SK-N-SH (cell line): ENCODE measurements around the gene ANTKMT.

Source experiments
- CHD2 ChIP-seq: fragments of 150-350 bp; IDR thresholded peaks from 2 replicates; pipeline ENCODE4 v1.6.1; 2018; ENCODE audit warnings: low read length; ENCODE audit not compliant: partially characterized antibody
- EP300 ChIP-seq, 2 experiments: IDR thresholded peaks; 2 replicates each; pipeline versions ENCODE4 v1.4.0 to v1.6.1; 2012; ENCODE audit warnings: borderline replicate concordance in 1 of 2, low read depth in 1 of 2, low read length in 1 of 2
- FOSL2 ChIP-seq: IDR thresholded peaks from 2 replicates; pipeline ENCODE4 v1.4.0; 2012; ENCODE audit warnings: low read depth, mild to moderate bottlenecking, moderate library complexity, borderline replicate concordance
- GATA2 ChIP-seq: sonication (generic); formaldehyde crosslinking; IDR thresholded peaks from 2 replicates; pipeline ENCODE4 v1.5.0; 2020; ENCODE audit warnings: mild to moderate bottlenecking, missing genetic modification reagents
- JUND ChIP-seq: IDR thresholded peaks from 2 replicates; pipeline ENCODE4 v1.4.0; 2012
- NRF1 ChIP-seq: IDR thresholded peaks from 2 replicates; pipeline ENCODE4 v1.6.1; 2012; ENCODE audit warnings: low read depth, mild to moderate bottlenecking, low read length
- POLR2AphosphoS5 ChIP-seq: IDR thresholded peaks from 2 replicates; pipeline ENCODE4 v1.6.1; 2012; ENCODE audit warnings: low read depth, low read length
- RCOR1 ChIP-seq: fragments of 150-350 bp; IDR thresholded peaks from 2 replicates; pipeline ENCODE4 v1.6.1; 2017; ENCODE audit warnings: antibody characterized with exemption, low read length
- RXRA ChIP-seq: IDR thresholded peaks from 2 replicates; pipeline ENCODE4 v1.4.0; 2012; ENCODE audit warnings: low read depth, mild to moderate bottlenecking, borderline replicate concordance
- SIN3A ChIP-seq: IDR thresholded peaks from 2 replicates; pipeline ENCODE4 v1.6.1; 2012; ENCODE audit warnings: low read depth, mild to moderate bottlenecking, low read length, moderate library complexity, borderline replicate concordance
- TF ChIP-seq, protein P1 (sequence below): fragments of 200-600 bp; sonication (generic); IDR thresholded peaks from 2 replicates; pipeline ENCODE4 v1.6.1; 2017; ENCODE audit warnings: antibody characterized with exemption, mild to moderate bottlenecking, moderate library complexity
- TF ChIP-seq, protein P2 (sequence below): IDR thresholded peaks from 2 replicates; pipeline ENCODE4 v1.6.1; 2012; ENCODE audit warnings: mild to moderate bottlenecking, low read depth, low read length, moderate library complexity

DNA sequence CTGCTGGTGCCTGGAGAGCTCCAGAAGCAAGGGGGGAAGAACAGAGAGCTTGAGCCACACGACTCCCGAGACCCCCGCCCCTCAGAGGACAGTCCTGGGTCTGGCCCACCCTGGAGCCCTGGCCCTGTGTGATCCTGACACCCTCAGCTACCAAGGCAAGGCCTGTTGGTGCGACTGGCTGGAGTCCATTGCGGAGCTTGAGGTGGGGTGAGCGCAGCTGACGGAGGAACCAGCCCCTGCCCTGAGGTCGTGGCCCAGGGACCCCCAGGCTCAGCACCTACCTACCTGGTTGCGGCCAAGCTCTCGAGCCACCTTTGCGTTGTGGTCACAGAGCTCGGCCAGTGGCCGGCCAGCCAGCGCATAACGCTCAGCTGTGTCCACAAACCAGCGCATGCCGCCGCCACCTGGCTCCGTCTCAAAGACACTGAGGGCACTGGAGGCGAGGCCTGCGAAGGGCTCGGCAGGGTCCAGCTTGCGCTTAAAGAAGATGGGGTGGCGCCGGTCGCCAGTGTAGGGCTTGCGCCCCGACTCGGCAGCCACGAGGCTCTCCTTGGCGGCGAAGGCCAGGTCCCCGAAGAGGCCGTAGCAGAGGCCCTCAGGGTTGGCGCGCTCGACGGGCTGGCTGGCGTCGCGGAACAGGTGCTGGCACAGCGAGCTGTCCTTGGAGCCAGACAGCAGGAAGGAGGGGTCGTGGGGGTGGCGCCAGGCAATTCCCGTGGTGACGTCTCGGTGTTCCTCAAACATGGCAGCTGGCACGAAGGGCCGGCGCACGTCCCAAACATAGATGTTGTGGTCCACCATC lies 34.3 kb upstream of the ANTKMT start:
- no peak for TF ChIP-seq EP300 (IDR thresholded peaks at IDR 0.05; ENCODE audit: borderline replicate concordance in 1 of 2, low read depth in 1 of 2, low read length in 1 of 2)
- TF ChIP-seq SIN3A: no peak
- no peak for TF ChIP-seq JUND
- TF ChIP-seq CHD2: no peak
- TF ChIP-seq, protein P1, sequence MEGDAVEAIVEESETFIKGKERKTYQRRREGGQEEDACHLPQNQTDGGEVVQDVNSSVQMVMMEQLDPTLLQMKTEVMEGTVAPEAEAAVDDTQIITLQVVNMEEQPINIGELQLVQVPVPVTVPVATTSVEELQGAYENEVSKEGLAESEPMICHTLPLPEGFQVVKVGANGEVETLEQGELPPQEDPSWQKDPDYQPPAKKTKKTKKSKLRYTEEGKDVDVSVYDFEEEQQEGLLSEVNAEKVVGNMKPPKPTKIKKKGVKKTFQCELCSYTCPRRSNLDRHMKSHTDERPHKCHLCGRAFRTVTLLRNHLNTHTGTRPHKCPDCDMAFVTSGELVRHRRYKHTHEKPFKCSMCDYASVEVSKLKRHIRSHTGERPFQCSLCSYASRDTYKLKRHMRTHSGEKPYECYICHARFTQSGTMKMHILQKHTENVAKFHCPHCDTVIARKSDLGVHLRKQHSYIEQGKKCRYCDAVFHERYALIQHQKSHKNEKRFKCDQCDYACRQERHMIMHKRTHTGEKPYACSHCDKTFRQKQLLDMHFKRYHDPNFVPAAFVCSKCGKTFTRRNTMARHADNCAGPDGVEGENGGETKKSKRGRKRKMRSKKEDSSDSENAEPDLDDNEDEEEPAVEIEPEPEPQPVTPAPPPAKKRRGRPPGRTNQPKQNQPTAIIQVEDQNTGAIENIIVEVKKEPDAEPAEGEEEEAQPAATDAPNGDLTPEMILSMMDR: no peak
- TF ChIP-seq, protein P2, sequence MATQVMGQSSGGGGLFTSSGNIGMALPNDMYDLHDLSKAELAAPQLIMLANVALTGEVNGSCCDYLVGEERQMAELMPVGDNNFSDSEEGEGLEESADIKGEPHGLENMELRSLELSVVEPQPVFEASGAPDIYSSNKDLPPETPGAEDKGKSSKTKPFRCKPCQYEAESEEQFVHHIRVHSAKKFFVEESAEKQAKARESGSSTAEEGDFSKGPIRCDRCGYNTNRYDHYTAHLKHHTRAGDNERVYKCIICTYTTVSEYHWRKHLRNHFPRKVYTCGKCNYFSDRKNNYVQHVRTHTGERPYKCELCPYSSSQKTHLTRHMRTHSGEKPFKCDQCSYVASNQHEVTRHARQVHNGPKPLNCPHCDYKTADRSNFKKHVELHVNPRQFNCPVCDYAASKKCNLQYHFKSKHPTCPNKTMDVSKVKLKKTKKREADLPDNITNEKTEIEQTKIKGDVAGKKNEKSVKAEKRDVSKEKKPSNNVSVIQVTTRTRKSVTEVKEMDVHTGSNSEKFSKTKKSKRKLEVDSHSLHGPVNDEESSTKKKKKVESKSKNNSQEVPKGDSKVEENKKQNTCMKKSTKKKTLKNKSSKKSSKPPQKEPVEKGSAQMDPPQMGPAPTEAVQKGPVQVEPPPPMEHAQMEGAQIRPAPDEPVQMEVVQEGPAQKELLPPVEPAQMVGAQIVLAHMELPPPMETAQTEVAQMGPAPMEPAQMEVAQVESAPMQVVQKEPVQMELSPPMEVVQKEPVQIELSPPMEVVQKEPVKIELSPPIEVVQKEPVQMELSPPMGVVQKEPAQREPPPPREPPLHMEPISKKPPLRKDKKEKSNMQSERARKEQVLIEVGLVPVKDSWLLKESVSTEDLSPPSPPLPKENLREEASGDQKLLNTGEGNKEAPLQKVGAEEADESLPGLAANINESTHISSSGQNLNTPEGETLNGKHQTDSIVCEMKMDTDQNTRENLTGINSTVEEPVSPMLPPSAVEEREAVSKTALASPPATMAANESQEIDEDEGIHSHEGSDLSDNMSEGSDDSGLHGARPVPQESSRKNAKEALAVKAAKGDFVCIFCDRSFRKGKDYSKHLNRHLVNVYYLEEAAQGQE: no peak
- no peak for TF ChIP-seq RCOR1
- no peak for TF ChIP-seq GATA2 (CRISPR knock-in tag)
- TF ChIP-seq NRF1: no peak
- no peak for TF ChIP-seq RXRA
- no peak for TF ChIP-seq POLR2AphosphoS5
- no peak for TF ChIP-seq FOSL2
